Mesodermal cell (in vitro differentiated cells): Measurements from ENCODE around the gene ERBB4.

Experiments
- H3K27ac ChIP-seq: 2 replicates; pipeline ENCODE4 v1.7.0; 2013; ENCODE audit warnings: mild to moderate bottlenecking, low read depth, low read length, moderate library complexity; ENCODE audit not compliant: severe bottlenecking
- H3K36me3 ChIP-seq: 2 replicates; pipeline ENCODE4 v1.7.1; 2013; ENCODE audit warnings: mild to moderate bottlenecking, low read length, moderate library complexity; ENCODE audit not compliant: control insufficient read depth, insufficient read depth
- H3K4me1 ChIP-seq: one replicate; pipeline ENCODE4 v1.7.1; 2013; ENCODE audit warnings: mild to moderate bottlenecking, low read length; ENCODE audit not compliant: insufficient read depth, control insufficient read depth, poor library complexity, severe bottlenecking
- H3K4me3 ChIP-seq: 2 replicates; pipeline ENCODE4 v1.7.0; 2013; ENCODE audit warnings: low read length, control low read depth, mild to moderate bottlenecking; ENCODE audit not compliant: insufficient read depth, poor library complexity, severe bottlenecking; ENCODE audit errors: extremely low read depth
- H3K9me3 ChIP-seq: 2 replicates; pipeline ENCODE4 v1.7.1; 2013; ENCODE audit warnings: mild to moderate bottlenecking, low read length, moderate library complexity; ENCODE audit not compliant: control insufficient read depth
- WGBS, 2 experiments: methylation state at CpG; one replicate each; pipeline ENCODE4 v1.1.5; 2013; ENCODE audit warnings: missing lambda C conversion rate in 2 of 2; ENCODE audit not compliant: insufficient coverage in 2 of 2; 5-methylcytosine and 5-hydroxymethylcytosine counted together

The ERBB4 gene

DNA sequence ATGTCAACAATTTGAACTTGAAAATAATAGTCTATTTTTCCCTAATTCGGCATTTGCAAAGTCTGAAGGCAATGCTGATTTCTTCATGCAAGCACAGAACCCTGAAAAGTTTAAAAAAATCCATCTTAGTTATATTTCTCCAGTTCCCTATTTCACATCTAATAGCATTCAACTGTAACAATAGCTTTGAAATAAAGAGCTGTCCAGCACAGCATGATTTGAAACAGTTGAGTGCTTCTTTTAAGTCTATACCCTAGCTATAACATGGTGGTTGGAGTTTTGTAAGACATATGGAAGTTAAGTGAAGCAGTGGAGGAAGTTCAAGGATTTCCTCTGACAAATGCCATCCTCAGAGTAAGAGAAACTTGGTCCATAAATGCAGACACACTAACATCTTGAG is 691.9 kb downstream of the ERBB4 start:
- Histone ChIP-seq H3K36me3 (no peaks in the 10 kb centered on the region), H3K4me1 (no peaks in the 10 kb centered on the region), H3K27ac (no peak overlapping the region), H3K9me3 (no peaks in the 10 kb centered on the region), H3K4me3 (no peak overlapping the region)
- WGBS, 2 experiments: 80 to 86% methylated on average over 1 of the region's 1 CpG

DNA sequence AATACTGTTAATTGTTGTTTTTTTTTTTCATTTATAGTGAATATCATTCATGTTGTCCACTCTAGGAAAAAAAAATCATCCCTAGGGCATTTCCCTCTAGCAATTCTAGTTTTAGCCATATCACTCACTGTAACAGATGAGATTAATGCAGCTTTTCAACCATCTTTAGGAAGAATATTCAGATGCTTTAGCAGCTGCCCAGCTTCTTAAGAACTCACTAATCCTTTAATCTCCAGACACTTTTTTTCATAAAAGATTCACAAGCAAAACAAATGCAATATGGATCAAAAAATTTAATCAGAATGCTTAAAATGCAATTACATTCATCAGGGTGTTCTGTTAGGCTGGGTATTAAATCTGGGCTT is 692.6 kb downstream of the ERBB4 start:
- no peaks in the 10 kb centered on the region for H3K4me1 ChIP-seq
- H3K9me3 ChIP-seq: no peaks in the 10 kb centered on the region
- H3K36me3 ChIP-seq: no peaks in the 10 kb centered on the region
- no peak overlapping the region for H3K27ac ChIP-seq
- H3K4me3 ChIP-seq: no peak overlapping the region

DNA sequence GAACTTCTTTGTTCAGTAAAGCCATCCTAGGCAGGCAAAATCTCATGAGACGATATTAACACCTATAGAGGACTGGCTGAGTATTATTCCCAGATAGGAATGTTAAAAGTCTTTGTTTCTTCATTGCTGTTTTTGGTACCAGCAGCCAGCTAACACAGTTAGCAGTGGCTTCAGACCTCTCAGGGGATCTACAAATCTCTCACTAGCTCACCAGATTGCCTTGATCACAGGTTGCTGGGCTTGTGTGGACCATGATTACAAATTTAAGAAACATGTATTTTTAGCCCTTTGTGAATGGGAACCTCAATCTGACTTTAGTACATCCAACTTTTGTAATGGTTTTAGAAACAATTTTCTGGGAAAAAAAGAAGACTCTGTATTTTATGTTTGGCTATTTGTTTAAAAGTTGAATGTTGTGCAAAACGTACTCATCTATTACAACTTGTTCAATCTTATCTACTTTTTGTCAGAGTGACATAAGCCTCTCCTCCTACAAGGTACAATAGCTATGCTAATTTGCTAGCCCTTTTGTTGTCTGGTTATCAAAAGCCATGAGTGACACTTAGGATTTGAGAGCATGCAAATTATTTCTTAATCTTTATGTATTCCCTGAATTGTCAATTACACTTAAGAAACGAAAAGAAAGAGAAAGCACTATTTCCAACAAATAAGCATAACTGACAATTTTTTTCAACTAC is 693.1 kb downstream of the ERBB4 start:
- Histone ChIP-seq H3K36me3 (no peaks in the 10 kb centered on the region), H3K27ac (no peak overlapping the region), H3K4me3 (no peak overlapping the region), H3K9me3 (no peaks in the 10 kb centered on the region), H3K4me1 (no peaks in the 10 kb centered on the region)
- 100% methylated on average over 1 of the region's 3 CpGs; no CpG with 5 or more reads in 1 of the 2 experiments for WGBS, 2 experiments

DNA sequence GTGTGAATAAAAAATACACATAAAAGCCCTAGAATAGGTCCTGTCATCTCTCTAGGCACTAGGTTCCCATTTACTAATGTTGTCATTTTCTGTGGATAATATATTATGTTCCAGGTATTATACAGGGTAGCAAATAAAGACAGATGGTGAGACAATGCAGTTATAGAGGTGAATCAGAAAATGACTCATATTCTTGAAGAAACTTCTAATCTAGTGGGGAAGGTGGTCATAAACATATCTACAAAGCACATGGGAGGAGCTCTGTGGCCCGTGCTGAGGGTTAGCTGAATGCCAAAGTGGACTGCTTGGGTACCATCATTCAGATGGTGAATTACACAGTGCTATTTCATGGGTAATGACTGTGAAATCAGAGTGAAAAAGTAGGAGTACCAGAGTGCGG is 700.9 kb downstream of the ERBB4 start:
- Histone ChIP-seq H3K4me3 (no peak overlapping the region), H3K27ac (no peak overlapping the region), H3K36me3 (no peaks in the 10 kb centered on the region), H3K9me3 (no peaks in the 10 kb centered on the region), H3K4me1 (no peaks in the 10 kb centered on the region)
- 80 to 90% methylated on average over 2 of the region's 2 CpGs for WGBS, 2 experiments

DNA sequence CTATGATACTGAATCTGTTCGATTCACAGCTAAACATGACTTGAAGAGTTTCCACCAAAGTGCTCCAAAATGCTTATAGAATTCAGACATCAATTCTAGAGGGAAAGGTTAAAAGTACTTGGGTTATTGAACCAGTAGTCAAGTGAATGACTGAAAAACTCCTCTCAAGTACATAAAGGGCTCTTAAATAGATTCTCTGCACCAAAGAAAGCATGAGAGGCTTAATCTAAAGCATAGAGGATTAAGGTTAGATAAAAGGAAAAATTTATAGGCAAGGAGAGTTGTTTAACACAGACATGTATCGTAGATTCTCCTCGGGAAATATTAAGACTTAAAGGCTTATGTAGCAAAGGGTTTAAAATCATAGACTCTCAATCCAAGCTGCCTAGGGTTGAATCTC is 701.4 kb downstream of the ERBB4 start:
- Histone ChIP-seq H3K9me3 (no peaks in the 10 kb centered on the region), H3K4me3 (no peak overlapping the region), H3K27ac (no peak overlapping the region), H3K4me1 (no peaks in the 10 kb centered on the region), H3K36me3 (no peaks in the 10 kb centered on the region)
- WGBS, 2 experiments: 100% methylated on average over 2 of the region's 3 CpGs; no CpG with 5 or more reads in 1 of the 2 experiments

DNA sequence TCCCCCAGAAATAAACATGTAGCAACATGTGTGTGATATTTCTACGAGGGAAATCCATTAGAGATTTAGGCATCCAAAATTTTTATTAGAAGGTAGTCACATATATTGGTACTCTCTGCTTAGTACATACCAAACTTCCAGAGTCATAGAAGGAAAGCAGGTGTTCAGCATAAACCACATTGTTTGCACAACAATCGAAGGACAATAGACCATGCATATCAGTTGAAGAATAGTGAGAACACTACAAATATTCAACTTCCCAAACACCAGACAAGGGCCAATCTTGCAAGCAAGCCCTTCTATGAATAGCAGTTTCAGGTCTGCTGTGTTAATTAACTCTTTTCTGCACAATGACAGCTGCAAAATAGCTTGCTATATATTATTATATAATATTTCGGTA is 702.2 kb downstream of the ERBB4 start:
- H3K4me1 ChIP-seq: no peaks in the 10 kb centered on the region
- no peaks in the 10 kb centered on the region for H3K36me3 ChIP-seq
- no peaks in the 10 kb centered on the region for H3K9me3 ChIP-seq
- H3K27ac ChIP-seq: no peak overlapping the region
- 67 to 83% methylated on average over 1 of the region's 3 CpGs for WGBS, 2 experiments
- H3K4me3 ChIP-seq: no peak overlapping the region

DNA sequence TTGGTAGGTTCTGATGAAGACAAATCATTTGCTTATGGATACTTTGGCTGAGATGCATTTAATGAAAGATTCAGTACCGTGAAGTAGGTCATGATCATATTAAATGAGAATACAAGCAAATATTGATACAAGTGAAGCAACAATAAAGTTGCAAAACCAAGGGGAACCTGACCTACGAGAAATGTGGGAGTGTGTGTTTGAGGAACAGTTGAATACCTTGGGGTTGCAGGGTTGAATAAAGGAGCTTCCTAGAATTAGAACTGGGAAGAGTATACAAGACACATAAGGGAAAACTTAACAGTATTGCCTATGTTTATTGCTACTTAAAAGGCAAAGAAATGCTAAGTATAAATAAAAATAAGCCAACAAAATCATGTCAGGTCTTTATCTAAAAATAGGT is 702.9 kb downstream of the ERBB4 start:
- WGBS, 2 experiments: 40 to 86% methylated on average over 1 of the region's 2 CpGs

DNA sequence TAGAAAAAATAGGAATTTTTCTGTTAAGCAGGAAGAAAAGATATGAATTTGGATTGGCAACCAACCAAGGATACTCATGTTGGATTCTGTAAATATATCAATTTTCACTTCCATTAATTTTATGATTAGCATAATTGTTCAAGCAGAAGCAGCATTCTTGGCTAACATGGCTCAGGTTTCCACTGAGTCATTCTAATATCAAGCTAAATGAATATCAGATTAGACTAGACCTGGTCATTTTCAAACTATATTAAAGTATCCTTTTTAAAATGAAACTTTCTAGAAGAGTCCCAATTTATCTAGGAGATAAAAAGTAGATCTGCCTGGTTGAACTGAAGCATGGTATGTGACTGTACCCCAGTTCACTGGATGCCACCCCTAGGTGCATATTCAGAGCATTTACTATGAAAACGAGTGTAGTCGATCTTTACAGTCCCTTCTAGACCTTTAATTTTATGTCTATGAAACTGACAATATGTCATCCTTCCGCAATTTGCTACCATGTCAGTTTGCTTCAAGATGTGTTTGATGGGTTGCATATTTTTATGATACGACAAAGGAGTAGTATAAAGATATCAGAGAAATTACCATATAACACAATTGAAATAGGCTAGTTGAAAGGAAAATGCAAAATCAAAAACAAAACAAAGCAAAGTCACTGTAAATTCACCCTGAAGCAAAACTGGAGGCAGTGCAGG is 704.9 kb downstream of the ERBB4 start:
- 60% methylated on average over 1 of the region's 4 CpGs; no CpG with 5 or more reads in 1 of the 2 experiments for WGBS, 2 experiments
- Histone ChIP-seq H3K9me3 (no peaks in the 10 kb centered on the region), H3K36me3 (no peaks in the 10 kb centered on the region), H3K4me3 (no peak overlapping the region), H3K27ac (no peak overlapping the region), H3K4me1 (no peaks in the 10 kb centered on the region)

More for the DNA sequence above, 702.9 kb downstream of the ERBB4 start:
- no peaks in the 10 kb centered on the region for H3K4me1 ChIP-seq
- no peak overlapping the region for H3K27ac ChIP-seq
- H3K4me3 ChIP-seq: no peak overlapping the region
- H3K36me3 ChIP-seq: no peaks in the 10 kb centered on the region
- H3K9me3 ChIP-seq: no peaks in the 10 kb centered on the region

DNA sequence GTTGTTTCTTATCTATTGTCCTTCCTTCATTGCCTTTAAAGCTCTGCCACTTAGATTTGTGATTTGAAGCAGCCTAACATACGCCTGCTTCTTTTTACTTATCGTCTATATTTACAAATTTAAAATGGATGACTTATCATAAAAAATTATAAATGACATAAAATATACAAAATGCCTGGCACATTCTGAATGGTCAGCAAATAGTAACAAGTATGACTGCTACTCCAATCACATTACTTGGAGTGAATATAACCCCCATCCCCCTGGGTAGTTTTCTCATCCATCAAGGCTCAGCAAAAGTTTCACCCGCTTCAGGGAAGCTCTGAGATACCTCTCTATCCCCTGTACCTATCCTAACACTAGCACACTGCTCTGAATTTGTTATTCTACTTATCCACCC is 708.9 kb downstream of the ERBB4 start:
- WGBS, 2 experiments: no CpG with 5 or more reads among the region's 3 CpGs
- no peaks in the 10 kb centered on the region for H3K9me3 ChIP-seq
- no peak overlapping the region for H3K27ac ChIP-seq
- H3K4me1 ChIP-seq: no peaks in the 10 kb centered on the region
- H3K36me3 ChIP-seq: no peaks in the 10 kb centered on the region
- no peak overlapping the region for H3K4me3 ChIP-seq

DNA sequence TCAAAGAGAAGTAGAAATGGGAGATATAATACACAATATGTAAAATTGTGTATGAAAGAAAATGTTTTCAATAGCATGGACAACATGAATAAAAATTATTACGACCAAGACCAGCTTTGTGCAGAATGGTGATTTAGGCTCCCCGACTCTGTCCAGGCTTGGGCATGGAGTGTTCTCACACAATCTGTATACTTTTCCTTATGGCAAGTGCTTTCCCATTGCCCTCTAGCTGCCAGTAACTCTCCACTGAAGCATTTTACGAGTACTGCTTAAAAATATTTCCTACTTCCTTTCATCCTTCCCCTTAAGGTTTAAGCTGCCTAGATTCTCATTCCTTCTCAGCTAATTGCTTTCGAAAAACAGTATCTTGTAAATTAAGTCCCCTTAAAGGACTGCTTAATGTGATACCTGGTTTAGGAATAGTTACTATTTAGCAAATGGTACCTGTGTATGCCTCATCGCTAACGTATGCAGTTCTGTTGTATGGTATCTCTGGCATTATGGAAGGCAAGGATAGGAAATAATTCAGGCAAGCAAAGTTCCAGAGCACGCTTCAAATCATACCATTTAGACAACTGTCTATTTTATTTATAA is 714.6 kb downstream of the ERBB4 start:
- 100% methylated on average over 1 to 5 of the region's 7 CpGs for WGBS, 2 experiments
- H3K4me1 ChIP-seq: no peaks in the 10 kb centered on the region
- H3K4me3 ChIP-seq: no peak overlapping the region
- no peaks in the 10 kb centered on the region for H3K36me3 ChIP-seq
- H3K27ac ChIP-seq: no peak overlapping the region
- H3K9me3 ChIP-seq: no peaks in the 10 kb centered on the region
